Measurements from ENCODE around the gene CCDC83. TPM values are rescaled to one million over a fixed set of nuclear protein-coding genes. Genes with fewer than 3 reads are reported as not detected.
"Not testable (repeated sequence)": the region's sequence is repeated elsewhere in the genome, so short reads cannot be mapped to it uniquely, and the experiment has no call there.

The CCDC83 gene
- total RNA-seq, 2 experiments from 2014 or later: not detected

- CTCF ChIA-PET, DNase-seq, POLR2A ChIA-PET, H3K4me3 Mint-ChIP-seq, H3K27me3 Mint-ChIP-seq, H3K27ac Mint-ChIP-seq: not testable (repeated sequence)
- Mint-ChIP-seq H3K4me1 (peaks cover 31% of the 10 kb centered on the region), H3K9me3 (peaks cover 14% of the 10 kb centered on the region), H3K36me3 (ENCODE audit: low read depth) (peaks cover 52% of the 10 kb centered on the region)
These were observed 96.9 kb downstream of the CCDC83 start for GRCh38 chr11:85952108-85952485.

GRCh38 chr11:85953491-85954143 lies 98.4 kb downstream of the CCDC83 start:
- no peaks in the 10 kb centered on the region for H3K27me3 Mint-ChIP-seq
- H3K9me3 Mint-ChIP-seq: peaks cover 14% of the 10 kb centered on the region
- no peak overlapping the region for H3K4me3 Mint-ChIP-seq
- peaks cover 65% of the 10 kb centered on the region for H3K36me3 Mint-ChIP-seq (ENCODE audit: low read depth)
- ChIA-PET CTCF (no interaction called here), POLR2A (no interaction called here)
- H3K27ac Mint-ChIP-seq: no peak overlapping the region
- DNase-seq: no peak
- H3K4me1 Mint-ChIP-seq: peaks cover 16% of the 10 kb centered on the region

GRCh38 chr11:85955531-85955930 lies 100.3 kb downstream of the CCDC83 start:
- ChIA-PET POLR2A (interaction anchor here (0.8 to 1.1 kb wide), 3 partner anchors 9 to 308 kb away, joined by 3 read pairs; partner anchors contain the start of gene PICALM), CTCF (interaction anchor here (1.4 kb wide), 1 partner anchor 101 kb away, joined by 5 read pairs; the partner anchor contains the start of gene CCDC83)
- Mint-ChIP-seq H3K27me3 (no peaks in the 10 kb centered on the region), H3K36me3 (ENCODE audit: low read depth) (peaks cover 83% of the 10 kb centered on the region), H3K9me3 (peaks cover 14% of the 10 kb centered on the region), H3K4me1 (peaks cover 3% of the 10 kb centered on the region), H3K4me3 (no peak overlapping the region), H3K27ac (no peak overlapping the region)
- no peak for DNase-seq

GRCh38 chr11:85960678-85961077 lies 105.5 kb downstream of the CCDC83 start:
- no peaks in the 10 kb centered on the region for H3K27me3 Mint-ChIP-seq
- ChIA-PET POLR2A (no interaction called here), CTCF (interaction anchor here (1.1 kb wide), 1 partner anchor 106 kb away, joined by 5 read pairs; the partner anchor contains the start of gene CCDC83)
- H3K27ac Mint-ChIP-seq: no peak overlapping the region
- peaks cover 92% of the 10 kb centered on the region for H3K36me3 Mint-ChIP-seq (ENCODE audit: low read depth)
- no peak overlapping the region for H3K4me3 Mint-ChIP-seq
- no peak for DNase-seq
- H3K9me3 Mint-ChIP-seq: no peaks in the 10 kb centered on the region
- peaks cover 5% of the 10 kb centered on the region for H3K4me1 Mint-ChIP-seq

GRCh38 chr11:85961130-85961529 lies 105.9 kb downstream of the CCDC83 start:
- peaks cover 91% of the 10 kb centered on the region for H3K36me3 Mint-ChIP-seq (ENCODE audit: low read depth)
- POLR2A ChIA-PET: interaction anchor here (0.9 to 1.4 kb wide), 2 partner anchors 10 kb away, joined by 3 read pairs; no protein-coding TSS in a partner anchor

GRCh38 chr11:85961930-85962363 lies 106.8 kb downstream of the CCDC83 start:
- Mint-ChIP-seq H3K9me3 (no peaks in the 10 kb centered on the region), H3K36me3 (ENCODE audit: low read depth) (peaks cover 91% of the 10 kb centered on the region), H3K27me3 (no peaks in the 10 kb centered on the region), H3K4me1 (peaks cover 5% of the 10 kb centered on the region), H3K4me3 (no peak overlapping the region), H3K27ac (no peak overlapping the region)
- DNase-seq: no peak
- POLR2A ChIA-PET: interaction anchor here (0.9 to 1.5 kb wide), 3 partner anchors 9 to 14 kb away, joined by 3 to 6 read pairs (median 3); no protein-coding TSS in a partner anchor
- CTCF ChIA-PET: no interaction called here

More at GRCh38 chr11:85961130-85961529, 105.9 kb downstream of the CCDC83 start:
- CTCF ChIA-PET: interaction anchor here (1.1 kb wide), 1 partner anchor 106 kb away, joined by 5 read pairs; the partner anchor contains the start of gene CCDC83
- Mint-ChIP-seq H3K27me3 (no peaks in the 10 kb centered on the region), H3K9me3 (no peaks in the 10 kb centered on the region), H3K4me3 (no peak overlapping the region), H3K4me1 (peaks cover 5% of the 10 kb centered on the region), H3K27ac (no peak overlapping the region)
- DNase-seq: no peak

GRCh38 chr11:85965202-85965601 lies 110.0 kb downstream of the CCDC83 start:
- ChIA-PET POLR2A (no interaction called here), CTCF (no interaction called here)
- Mint-ChIP-seq H3K36me3 (ENCODE audit: low read depth) (peaks cover 85% of the 10 kb centered on the region), H3K9me3 (no peaks in the 10 kb centered on the region), H3K27me3 (no peaks in the 10 kb centered on the region), H3K4me1 (peaks cover 26% of the 10 kb centered on the region), H3K27ac (no peak overlapping the region), H3K4me3 (no peak overlapping the region)
- no peak for DNase-seq

GRCh38 chr11:85967457-85967856 lies 112.3 kb downstream of the CCDC83 start:
- ChIA-PET POLR2A (interaction anchor here (0.6 to 1.2 kb wide), 2 partner anchors 8 to 55 kb away, joined by 3 to 4 read pairs; no protein-coding TSS in a partner anchor), CTCF (interaction anchor here (1.0 to 1.3 kb wide), 2 partner anchors 74 to 112 kb away, joined by 3 to 4 read pairs; partner anchors contain the start of gene CCDC83)
- Mint-ChIP-seq H3K4me1 (peaks cover 21% of the 10 kb centered on the region), H3K27me3 (no peaks in the 10 kb centered on the region), H3K27ac (peak overlapping the region; percentile 29), H3K36me3 (ENCODE audit: low read depth) (peaks cover 85% of the 10 kb centered on the region), H3K4me3 (no peak overlapping the region), H3K9me3 (no peaks in the 10 kb centered on the region)
- DNase-seq: no peak

Other genes with a start within 250 kb of the CCDC83 start
- gene DLG2, start 228.0 kb upstream of the CCDC83 start, total RNA-seq: 1 to 10 TPM; 1.3 to 1.7 TPM
- gene TMEM126B, start 226.8 kb upstream of the CCDC83 start, total RNA-seq: 10 to 100 TPM; 48.8 to 50.3 TPM
- 10 to 100 TPM; 31.8 to 35.6 TPM for gene TMEM126A, start 207.4 kb upstream of the CCDC83 start, total RNA-seq
- 10 to 100 TPM; 66.0 to 68.4 TPM for gene CREBZF, start 190.3 kb upstream of the CCDC83 start, total RNA-seq
- gene CCDC89, start 169.2 kb upstream of the CCDC83 start, total RNA-seq: 1 to 10 TPM; 1.1 to 1.7 TPM
- gene SYTL2, start 44.2 kb upstream of the CCDC83 start, total RNA-seq: 10 to 100 TPM; 93.0 to 99.2 TPM
- 100 to 1,000 TPM; 194 to 199 TPM for gene PICALM, start 213.7 kb downstream of the CCDC83 start, total RNA-seq

Measured in activated CD4-positive, alpha-beta memory T cell treated with anti-CD3 and anti-CD28 coated beads, Interleukin-2, amount 10 ng/mL, durations not matched to agents 7 days and 5 days (primary cell).